Activated CD4-positive, alpha-beta T cell treated with anti-CD3 and anti-CD28 coated beads, Interleukin-2, Interleukin-4, amounts not matched to agents 100 ng/mL and 50 ng/mL, durations not matched to agents 16 hours and 8 hours (primary cell): ENCODE measurements around the gene PDIA6.

Source experiments
- DNase-seq: peaks from one replicate; pipeline ENCODE4 v3.0.0-alpha.2; 2020; ENCODE audit warnings: low spot score

PDIA6 gene

GRCh38 chr2:10812362-10813162, at the start of gene PDIA6:
Gene PDIA6, minus strand, starts transcription at chr2:10812785. Its CDS starts 89 bp downstream, at chr2:10812696.
- peak; percentile 97 for DNase-seq

- no peak for DNase-seq
Measured at GRCh38 chr2:10862330-10862729, 49.7 kb upstream of the PDIA6 start.

GRCh38 chr2:10861765-10862164, 49.2 kb upstream of the PDIA6 start:
- no peak for DNase-seq

- DNase-seq, result no peak
Measured at GRCh38 chr2:10860814-10861325, 48.3 kb upstream of the PDIA6 start.

- no peak for DNase-seq
Measured at GRCh38 chr2:10860081-10860813, 47.7 kb upstream of the PDIA6 start.

GRCh38 chr2:10859278-10859677, 46.7 kb upstream of the PDIA6 start:
- DNase-seq, result no peak

GRCh38 chr2:10848541-10848940, 36.0 kb upstream of the PDIA6 start:
- DNase-seq, result no peak

- DNase-seq, result no peak
Measured at GRCh38 chr2:10847008-10847407, 34.4 kb upstream of the PDIA6 start.

GRCh38 chr2:10846110-10846861, 33.7 kb upstream of the PDIA6 start:
- DNase-seq, result no peak

GRCh38 chr2:10845640-10846039, 33.1 kb upstream of the PDIA6 start:
- DNase-seq, result no peak

GRCh38 chr2:10844097-10844496, 31.5 kb upstream of the PDIA6 start:
- no peak for DNase-seq

GRCh38 chr2:10842506-10842905, 29.9 kb upstream of the PDIA6 start:
- no peak for DNase-seq

GRCh38 chr2:10841547-10842219, 29.1 kb upstream of the PDIA6 start:
- DNase-seq, result no peak

- DNase-seq, result no peak
Measured at GRCh38 chr2:10839813-10840212, 27.2 kb upstream of the PDIA6 start.

- no peak for DNase-seq
Measured at GRCh38 chr2:10838734-10839133, 26.1 kb upstream of the PDIA6 start.

GRCh38 chr2:10837298-10838266, 25.0 kb upstream of the PDIA6 start:
- no peak for DNase-seq

- DNase-seq, result peak; percentile 75
Measured at GRCh38 chr2:10835052-10835970, 22.7 kb upstream of the PDIA6 start.

GRCh38 chr2:10834068-10834655, 21.6 kb upstream of the PDIA6 start:
- no peak for DNase-seq

GRCh38 chr2:10833021-10833420, 20.4 kb upstream of the PDIA6 start:
- no peak for DNase-seq
